Stimulated activated CD8-positive, alpha-beta memory T cell treated with anti-CD3 and anti-CD28 coated beads, Interleukin-15, amount 100 ng/mL, for 24 hours (primary cell): ENCODE results near the gene PHGDH.

Source experiments
- DNase-seq: peaks from one replicate; pipeline ENCODE4 v3.0.0-alpha.2; 2020; ENCODE audit warnings: low read depth

The PHGDH gene

DNA sequence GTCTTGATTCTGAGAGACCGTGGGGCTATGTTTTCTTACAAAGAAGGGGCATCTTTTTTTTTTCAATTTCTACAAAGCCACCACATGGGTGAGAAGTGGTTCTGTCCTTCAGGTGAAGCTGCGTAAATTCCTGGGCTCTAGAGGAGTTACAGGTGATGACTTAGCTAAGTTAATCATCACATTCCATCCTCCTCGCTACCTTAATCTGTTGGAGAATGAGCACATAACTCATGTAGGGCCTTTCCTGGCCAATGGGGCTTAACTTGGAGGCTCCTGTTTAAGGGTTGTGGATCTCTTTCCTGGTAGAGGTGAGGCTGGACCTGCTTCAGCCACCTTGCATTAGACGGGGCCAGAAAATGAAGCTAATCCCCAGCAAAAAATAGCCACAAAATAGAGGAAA lies 79.6 kb downstream of the PHGDH start:
- DNase-seq: no peak
